GM23338 (cell line): Measurements from ENCODE around the gene ABHD5. TPM values are rescaled to one million over a fixed set of nuclear protein-coding genes. Genes with fewer than 3 reads are reported as not detected.

Experiments
- ATAC-seq: fragments of 200-7000 bp; cut with Tn5 transposase; 3 replicates; pipeline ENCODE4 v1.9.1; 2020
- DNase-seq: peaks from one replicate; pipeline ENCODE4 v3.0.0-alpha.2; 2015; ENCODE audit warnings: low spot score
- H2AFZ ChIP-seq: fragments of 200-600 bp; sonication (generic); 2 replicates; pipeline ENCODE4 v1.8.0; 2016; ENCODE audit warnings: antibody characterized with exemption, mild to moderate bottlenecking, moderate library complexity
- H3F3A ChIP-seq: fragments of 200-600 bp; sonication (generic); replicated peaks from 2 replicates; pipeline ENCODE4 v1.8.0; 2017; ENCODE audit warnings: antibody characterized with exemption, mixed run types, low read depth
- H3K27ac ChIP-seq: fragments of 200-600 bp; sonication (generic); 2 replicates; pipeline ENCODE4 v1.6.1; 2016; ENCODE audit warnings: low read depth
- H3K27me3 ChIP-seq: fragments of 200-600 bp; sonication (generic); 2 replicates; pipeline ENCODE4 v1.8.0; 2016; ENCODE audit warnings: mild to moderate bottlenecking, mixed run types, moderate library complexity; ENCODE audit not compliant: insufficient read depth
- H3K36me3 ChIP-seq: fragments of 200-600 bp; sonication (generic); 2 replicates; pipeline ENCODE4 v1.8.0; 2016; ENCODE audit warnings: mild to moderate bottlenecking; ENCODE audit not compliant: insufficient read depth
- H3K4me1 ChIP-seq: fragments of 200-600 bp; sonication (generic); 2 replicates; pipeline ENCODE4 v1.8.0; 2016; ENCODE audit warnings: mild to moderate bottlenecking, moderate library complexity; ENCODE audit not compliant: insufficient read depth
- H3K4me2 ChIP-seq: fragments of 200-600 bp; sonication (generic); 2 replicates; pipeline ENCODE4 v1.7.1; 2017; ENCODE audit warnings: mixed run types
- H3K4me3 ChIP-seq: fragments of 200-600 bp; sonication (generic); 2 replicates; pipeline ENCODE4 v1.6.1; 2016; ENCODE audit warnings: mixed run types
- H3K79me2 ChIP-seq: fragments of 200-600 bp; sonication (generic); replicated peaks from 2 replicates; pipeline ENCODE4 v1.8.0; 2017; ENCODE audit warnings: mild to moderate bottlenecking; ENCODE audit not compliant: insufficient read depth
- H3K9me2 ChIP-seq: fragments of 200-600 bp; sonication (generic); 2 replicates; pipeline ENCODE4 v1.8.0; 2017; ENCODE audit not compliant: insufficient read depth
- H4K20me1 ChIP-seq: fragments of 200-600 bp; sonication (generic); replicated peaks from 2 replicates; pipeline ENCODE4 v1.8.0; 2017; ENCODE audit warnings: mild to moderate bottlenecking; ENCODE audit not compliant: insufficient read depth
- H3K27ac Mint-ChIP-seq: 2 replicates; pipeline ENCODE4 v1.8.0; 2020; ENCODE audit warnings: inconsistent platforms, mild to moderate bottlenecking, moderate library complexity, mixed read lengths
- H3K27me3 Mint-ChIP-seq: 3 replicates; pipeline ENCODE4 v1.8.0; 2022; ENCODE audit warnings: low read depth, mild to moderate bottlenecking, moderate library complexity, mixed read lengths, inconsistent platforms; ENCODE audit not compliant: insufficient read depth, poor library complexity
- H3K36me3 Mint-ChIP-seq: 3 replicates; pipeline ENCODE4 v1.8.0; 2021; ENCODE audit warnings: low read depth, mild to moderate bottlenecking, inconsistent platforms, moderate library complexity, mixed read lengths
- H3K4me1 Mint-ChIP-seq: 3 replicates; pipeline ENCODE4 v1.8.0; 2020; ENCODE audit warnings: mild to moderate bottlenecking, inconsistent platforms, mixed read lengths
- H3K4me3 Mint-ChIP-seq: 3 replicates; pipeline ENCODE4 v1.8.0; 2021; ENCODE audit warnings: moderate library complexity, mild to moderate bottlenecking, inconsistent platforms, mixed read lengths
- H3K9me3 Mint-ChIP-seq: 3 replicates; pipeline ENCODE4 v1.8.0; 2020; ENCODE audit warnings: moderate library complexity, mild to moderate bottlenecking, inconsistent platforms, mixed read lengths
- CREB1 ChIP-seq: fragments of 250-450 bp; sonication (Bioruptor Pico); IDR thresholded peaks from 2 replicates; pipeline ENCODE4 v1.5.0; 2020; ENCODE audit warnings: low read depth, mild to moderate bottlenecking, moderate library complexity
- EZH2 ChIP-seq: fragments of 200-600 bp; sonication (generic); IDR thresholded peaks from one replicate; pipeline ENCODE4 v1.8.0; 2017; ENCODE audit warnings: antibody characterized with exemption, mild to moderate bottlenecking, low read depth; ENCODE audit not compliant: unreplicated experiment
- EZH2phosphoT487 ChIP-seq: fragments of 200-600 bp; sonication (generic); IDR thresholded peaks from one replicate; pipeline ENCODE4 v1.8.1; 2018; ENCODE audit warnings: antibody characterized with exemption; ENCODE audit not compliant: unreplicated experiment
- JUNB ChIP-seq: IDR thresholded peaks from one replicate; pipeline ENCODE4 v1.6.1; 2016; ENCODE audit warnings: antibody characterized with exemption; ENCODE audit not compliant: unreplicated experiment
- NANOG ChIP-seq: IDR thresholded peaks from 2 replicates; pipeline ENCODE4 v1.6.1; 2016; ENCODE audit warnings: antibody characterized with exemption, borderline replicate concordance
- POLR2AphosphoS5 ChIP-seq: IDR thresholded peaks from 2 replicates; pipeline ENCODE4 v1.6.1; 2016; ENCODE audit warnings: antibody characterized with exemption, low read depth
- REST ChIP-seq: IDR thresholded peaks from one replicate; pipeline ENCODE4 v1.6.1; 2018; ENCODE audit warnings: antibody characterized with exemption; ENCODE audit not compliant: unreplicated experiment
- STAT1 ChIP-seq: IDR thresholded peaks from one replicate; pipeline ENCODE4 v1.6.1; 2016; ENCODE audit warnings: antibody characterized with exemption; ENCODE audit not compliant: unreplicated experiment
- ZNF114 ChIP-seq: fragments of 250-450 bp; sonication (Bioruptor Pico); IDR thresholded peaks from 2 replicates; pipeline ENCODE4 v1.5.0; 2020; ENCODE audit warnings: mild to moderate bottlenecking, moderate library complexity
- ZNF331 ChIP-seq: fragments of 250-450 bp; sonication (Bioruptor Pico); IDR thresholded peaks from 2 replicates; pipeline ENCODE4 v1.5.0; 2020; ENCODE audit warnings: low read depth, mild to moderate bottlenecking, moderate library complexity
- polyA plus RNA-seq: library from polyadenylated mRNA; unstranded; fragments of >200 nt; fragmentation: Nextera tagmentation; extraction: Ambion mirVana; gene quantifications from 2 replicates; pipeline ENCODE4 v1.2.1, GENCODE V29; 2016
- total RNA-seq: library from RNA; depleted of rRNA; stranded (reverse); fragments of >200 nt; shearing (Covaris generic); gene quantifications from 2 replicates; pipeline ENCODE4 v1.2.3, GENCODE V29; 2014
- TF ChIP-seq, protein P1 (sequence below): fragments of 250-450 bp; sonication (Bioruptor Pico); IDR thresholded peaks from 2 replicates; pipeline ENCODE4 v1.5.0; 2020; ENCODE audit warnings: mild to moderate bottlenecking, moderate library complexity
- TF ChIP-seq, protein P2 (sequence below): IDR thresholded peaks from 2 replicates; pipeline ENCODE4 v1.6.1; 2016; ENCODE audit warnings: antibody characterized with exemption
- TF ChIP-seq, protein P3 (sequence below), 2 experiments: fragments of 200-600 bp in 1 of 2; sonication (generic) in 1 of 2; conservative IDR thresholded peaks; 2 replicates each; pipeline versions ENCODE4 v1.5.1 to v1.6.1; 2016 to 2017; ENCODE audit warnings: antibody characterized with exemption in 2 of 2, low read depth in 2 of 2, mild to moderate bottlenecking in 2 of 2, moderate library complexity in 1 of 2

ABHD5 gene
- total and polyA plus RNA-seq, 2 experiments from 2014 or later: 12.1 to 12.3 TPM

DNA sequence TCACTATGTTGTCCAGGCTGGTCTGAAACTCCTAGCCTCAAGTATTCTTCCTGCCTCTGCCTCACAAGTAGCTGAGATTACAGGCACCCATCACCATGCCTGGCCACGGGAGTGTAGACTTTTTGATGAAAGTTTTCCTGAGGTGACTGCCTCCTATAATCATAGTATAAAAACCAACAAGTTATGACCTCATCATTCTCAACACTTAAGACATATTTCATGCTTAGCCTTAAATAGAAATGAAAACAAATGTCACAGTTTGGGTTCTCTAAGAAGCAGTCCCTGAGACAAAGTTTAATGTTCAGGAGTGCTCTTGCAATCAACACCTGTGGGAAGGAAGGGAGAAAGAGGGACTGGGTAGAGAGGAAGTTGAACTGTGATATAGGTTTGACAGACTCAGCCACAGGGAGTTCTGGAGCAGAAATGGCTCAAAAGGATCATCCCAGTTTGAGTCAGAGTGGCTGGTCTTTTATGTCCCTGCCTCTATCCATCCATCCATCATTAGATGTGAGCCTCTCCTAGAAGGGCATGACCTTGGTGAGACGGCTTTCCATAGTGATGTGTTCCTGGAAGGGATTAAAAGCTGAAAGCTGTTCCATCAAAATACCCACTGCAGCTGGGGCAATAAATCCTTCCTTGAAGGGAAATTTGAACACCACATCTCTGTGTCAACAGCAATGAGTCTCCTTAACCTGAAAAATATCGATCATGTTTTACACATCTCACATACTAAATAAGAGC, 16.2 kb upstream of the ABHD5 start:
- ATAC-seq (no peak), DNase-seq (no peak)
- H3K4me1 ChIP-seq: no peaks in the 10 kb centered on the region
- Mint-ChIP-seq H3K9me3 (peaks cover 25% of the 10 kb centered on the region), H3K4me1 (no peaks in the 10 kb centered on the region), H3K27ac (no peak overlapping the region), H3K36me3 (peaks cover 29% of the 10 kb centered on the region), H3K27me3 (no peaks in the 10 kb centered on the region), H3K4me3 (no peak overlapping the region)
- no peaks in the 10 kb centered on the region for H3K27me3 ChIP-seq
- TF ChIP-seq NANOG (no peak), ZNF331 (CRISPR knock-in tag) (no peak), EZH2phosphoT487 (no peak), JUNB (no peak), POLR2AphosphoS5 (no peak), EZH2 (no peak), CREB1 (CRISPR knock-in tag) (no peak), ZNF114 (CRISPR knock-in tag) (no peak), REST (no peak), STAT1 (no peak)
- TF ChIP-seq, protein P1, sequence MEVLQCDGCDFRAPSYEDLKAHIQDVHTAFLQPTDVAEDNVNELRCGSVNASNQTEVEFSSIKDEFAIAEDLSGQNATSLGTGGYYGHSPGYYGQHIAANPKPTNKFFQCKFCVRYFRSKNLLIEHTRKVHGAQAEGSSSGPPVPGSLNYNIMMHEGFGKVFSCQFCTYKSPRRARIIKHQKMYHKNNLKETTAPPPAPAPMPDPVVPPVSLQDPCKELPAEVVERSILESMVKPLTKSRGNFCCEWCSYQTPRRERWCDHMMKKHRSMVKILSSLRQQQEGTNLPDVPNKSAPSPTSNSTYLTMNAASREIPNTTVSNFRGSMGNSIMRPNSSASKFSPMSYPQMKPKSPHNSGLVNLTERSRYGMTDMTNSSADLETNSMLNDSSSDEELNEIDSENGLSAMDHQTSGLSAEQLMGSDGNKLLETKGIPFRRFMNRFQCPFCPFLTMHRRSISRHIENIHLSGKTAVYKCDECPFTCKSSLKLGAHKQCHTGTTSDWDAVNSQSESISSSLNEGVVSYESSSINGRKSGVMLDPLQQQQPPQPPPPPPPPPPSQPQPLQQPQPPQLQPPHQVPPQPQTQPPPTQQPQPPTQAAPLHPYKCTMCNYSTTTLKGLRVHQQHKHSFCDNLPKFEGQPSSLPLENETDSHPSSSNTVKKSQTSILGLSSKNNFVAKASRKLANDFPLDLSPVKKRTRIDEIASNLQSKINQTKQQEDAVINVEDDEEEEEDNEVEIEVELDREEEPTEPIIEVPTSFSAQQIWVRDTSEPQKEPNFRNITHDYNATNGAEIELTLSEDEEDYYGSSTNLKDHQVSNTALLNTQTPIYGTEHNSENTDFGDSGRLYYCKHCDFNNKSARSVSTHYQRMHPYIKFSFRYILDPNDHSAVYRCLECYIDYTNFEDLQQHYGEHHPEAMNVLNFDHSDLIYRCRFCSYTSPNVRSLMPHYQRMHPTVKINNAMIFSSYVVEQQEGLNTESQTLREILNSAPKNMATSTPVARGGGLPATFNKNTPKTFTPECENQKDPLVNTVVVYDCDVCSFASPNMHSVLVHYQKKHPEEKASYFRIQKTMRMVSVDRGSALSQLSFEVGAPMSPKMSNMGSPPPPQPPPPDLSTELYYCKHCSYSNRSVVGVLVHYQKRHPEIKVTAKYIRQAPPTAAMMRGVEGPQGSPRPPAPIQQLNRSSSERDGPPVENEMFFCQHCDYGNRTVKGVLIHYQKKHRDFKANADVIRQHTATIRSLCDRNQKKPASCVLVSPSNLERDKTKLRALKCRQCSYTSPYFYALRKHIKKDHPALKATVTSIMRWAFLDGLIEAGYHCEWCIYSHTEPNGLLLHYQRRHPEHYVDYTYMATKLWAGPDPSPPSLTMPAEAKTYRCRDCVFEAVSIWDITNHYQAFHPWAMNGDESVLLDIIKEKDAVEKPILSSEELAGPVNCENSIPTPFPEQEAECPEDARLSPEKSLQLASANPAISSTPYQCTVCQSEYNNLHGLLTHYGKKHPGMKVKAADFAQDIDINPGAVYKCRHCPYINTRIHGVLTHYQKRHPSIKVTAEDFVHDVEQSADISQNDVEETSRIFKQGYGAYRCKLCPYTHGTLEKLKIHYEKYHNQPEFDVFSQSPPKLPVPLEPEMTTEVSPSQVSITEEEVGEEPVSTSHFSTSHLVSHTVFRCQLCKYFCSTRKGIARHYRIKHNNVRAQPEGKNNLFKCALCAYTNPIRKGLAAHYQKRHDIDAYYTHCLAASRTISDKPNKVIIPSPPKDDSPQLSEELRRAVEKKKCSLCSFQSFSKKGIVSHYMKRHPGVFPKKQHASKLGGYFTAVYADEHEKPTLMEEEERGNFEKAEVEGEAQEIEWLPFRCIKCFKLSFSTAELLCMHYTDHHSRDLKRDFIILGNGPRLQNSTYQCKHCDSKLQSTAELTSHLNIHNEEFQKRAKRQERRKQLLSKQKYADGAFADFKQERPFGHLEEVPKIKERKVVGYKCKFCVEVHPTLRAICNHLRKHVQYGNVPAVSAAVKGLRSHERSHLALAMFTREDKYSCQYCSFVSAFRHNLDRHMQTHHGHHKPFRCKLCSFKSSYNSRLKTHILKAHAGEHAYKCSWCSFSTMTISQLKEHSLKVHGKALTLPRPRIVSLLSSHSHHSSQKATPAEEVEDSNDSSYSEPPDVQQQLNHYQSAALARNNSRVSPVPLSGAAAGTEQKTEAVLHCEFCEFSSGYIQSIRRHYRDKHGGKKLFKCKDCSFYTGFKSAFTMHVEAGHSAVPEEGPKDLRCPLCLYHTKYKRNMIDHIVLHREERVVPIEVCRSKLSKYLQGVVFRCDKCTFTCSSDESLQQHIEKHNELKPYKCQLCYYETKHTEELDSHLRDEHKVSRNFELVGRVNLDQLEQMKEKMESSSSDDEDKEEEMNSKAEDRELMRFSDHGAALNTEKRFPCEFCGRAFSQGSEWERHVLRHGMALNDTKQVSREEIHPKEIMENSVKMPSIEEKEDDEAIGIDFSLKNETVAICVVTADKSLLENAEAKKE (CRISPR knock-in tag): no peak
- TF ChIP-seq, protein P2, sequence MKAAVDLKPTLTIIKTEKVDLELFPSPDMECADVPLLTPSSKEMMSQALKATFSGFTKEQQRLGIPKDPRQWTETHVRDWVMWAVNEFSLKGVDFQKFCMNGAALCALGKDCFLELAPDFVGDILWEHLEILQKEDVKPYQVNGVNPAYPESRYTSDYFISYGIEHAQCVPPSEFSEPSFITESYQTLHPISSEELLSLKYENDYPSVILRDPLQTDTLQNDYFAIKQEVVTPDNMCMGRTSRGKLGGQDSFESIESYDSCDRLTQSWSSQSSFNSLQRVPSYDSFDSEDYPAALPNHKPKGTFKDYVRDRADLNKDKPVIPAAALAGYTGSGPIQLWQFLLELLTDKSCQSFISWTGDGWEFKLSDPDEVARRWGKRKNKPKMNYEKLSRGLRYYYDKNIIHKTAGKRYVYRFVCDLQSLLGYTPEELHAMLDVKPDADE: no peak
- TF ChIP-seq, protein P3, sequence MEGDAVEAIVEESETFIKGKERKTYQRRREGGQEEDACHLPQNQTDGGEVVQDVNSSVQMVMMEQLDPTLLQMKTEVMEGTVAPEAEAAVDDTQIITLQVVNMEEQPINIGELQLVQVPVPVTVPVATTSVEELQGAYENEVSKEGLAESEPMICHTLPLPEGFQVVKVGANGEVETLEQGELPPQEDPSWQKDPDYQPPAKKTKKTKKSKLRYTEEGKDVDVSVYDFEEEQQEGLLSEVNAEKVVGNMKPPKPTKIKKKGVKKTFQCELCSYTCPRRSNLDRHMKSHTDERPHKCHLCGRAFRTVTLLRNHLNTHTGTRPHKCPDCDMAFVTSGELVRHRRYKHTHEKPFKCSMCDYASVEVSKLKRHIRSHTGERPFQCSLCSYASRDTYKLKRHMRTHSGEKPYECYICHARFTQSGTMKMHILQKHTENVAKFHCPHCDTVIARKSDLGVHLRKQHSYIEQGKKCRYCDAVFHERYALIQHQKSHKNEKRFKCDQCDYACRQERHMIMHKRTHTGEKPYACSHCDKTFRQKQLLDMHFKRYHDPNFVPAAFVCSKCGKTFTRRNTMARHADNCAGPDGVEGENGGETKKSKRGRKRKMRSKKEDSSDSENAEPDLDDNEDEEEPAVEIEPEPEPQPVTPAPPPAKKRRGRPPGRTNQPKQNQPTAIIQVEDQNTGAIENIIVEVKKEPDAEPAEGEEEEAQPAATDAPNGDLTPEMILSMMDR (conservative IDR thresholded peaks at IDR 0.05; ENCODE audit: low read depth in 2 of 2): no peak
- no peaks in the 10 kb centered on the region for H4K20me1 ChIP-seq
- H3K27ac ChIP-seq: no peak overlapping the region
- no peak overlapping the region for H2AFZ ChIP-seq
- no peaks in the 10 kb centered on the region for H3K9me2 ChIP-seq
- no peaks in the 10 kb centered on the region for H3K79me2 ChIP-seq
- no peak overlapping the region for H3K4me3 ChIP-seq
- no peak overlapping the region for H3K4me2 ChIP-seq
- no peaks in the 10 kb centered on the region for H3F3A ChIP-seq
- H3K36me3 ChIP-seq: no peaks in the 10 kb centered on the region
